Vagina (tissue), 2 donors: Measurements from ENCODE around the gene MED6. TPM values are rescaled to one million over a fixed set of nuclear protein-coding genes. Genes with fewer than 3 reads are reported as not detected.
A peak's percentile ranks its signal among the peaks of the same experiment; 100 is the strongest.

Source experiments
- DNase-seq, 2 donors: peaks; one replicate each; pipeline ENCODE4 v3.0.0-alpha.2; 2017; ENCODE audit errors: extremely low spot score in 2 of 2
- H3K27ac ChIP-seq: fragments of 200-600 bp; sonication (generic); one replicate; pipeline ENCODE4 v1.5.1; 2019
- H3K27me3 ChIP-seq: fragments of 200-600 bp; sonication (generic); one replicate; pipeline ENCODE4 v1.5.1; 2019
- H3K36me3 ChIP-seq, 2 donors: fragments of 200-600 bp; sonication (generic); one replicate each; pipeline ENCODE4 v1.5.1; 2017 to 2019
- H3K4me1 ChIP-seq: fragments of 200-600 bp; sonication (generic); one replicate; pipeline ENCODE4 v1.5.1; 2019
- H3K4me3 ChIP-seq, 2 donors: fragments of 200-600 bp; sonication (generic); 1 replicate in 1 of 2; 2 replicates in 1 of 2; pipeline ENCODE4 v1.5.1; 2016 to 2019
- H3K9me3 ChIP-seq: fragments of 200-600 bp; sonication (generic); one replicate; pipeline ENCODE4 v1.5.1; 2019
- POLR2A ChIP-seq, 2 donors: fragments of 450-650 bp; IDR thresholded peaks; one replicate each; pipeline ENCODE4 v1.6.1; 2017; ENCODE audit warnings: antibody characterized with exemption in 2 of 2, mild to moderate bottlenecking in 2 of 2, moderate library complexity in 2 of 2
- POLR2AphosphoS5 ChIP-seq, 2 donors: sonication (generic); formaldehyde crosslinking; IDR thresholded peaks; one replicate each; pipeline ENCODE4 v1.9.0; 2017; ENCODE audit warnings: antibody characterized with exemption in 2 of 2, mild to moderate bottlenecking in 2 of 2, low read depth in 1 of 2; ENCODE audit not compliant: insufficient read depth in 1 of 2
- intact Hi-C: fragments of 100-400 bp; cut with DNase I; formaldehyde crosslinking; loops from one replicate; pipeline ENCODE4 v1.15.1; 2023
- total RNA-seq: library from RNA; depleted of rRNA; stranded (reverse); fragments of >200 nt; gene quantifications from one replicate; pipeline ENCODE4 v1.2.3, GENCODE V29; 2016
- TF ChIP-seq, protein P1 (sequence below), 3 experiments: fragments of 450-650 bp in 2 of 3; fragments of 200-600 bp in 1 of 3; sonication (generic) in 1 of 3; IDR thresholded peaks; one replicate each; pipeline ENCODE4 v1.5.1; 2017 to 2019; ENCODE audit warnings: antibody characterized with exemption in 3 of 3, mild to moderate bottlenecking in 2 of 3, moderate library complexity in 2 of 3

The MED6 gene
- total RNA-seq, 1 donor from 2014 or later = 37.6 TPM

GRCh38 chr14:70638416-70638815 is 38.0 kb upstream of the MED6 start:
- H3K4me3 ChIP-seq = no peak overlapping the region
- no peaks in the 10 kb centered on the region for H3K27me3 ChIP-seq
- intact Hi-C loops = no loop called here
- H3K4me1 ChIP-seq = peaks cover 15% of the 10 kb centered on the region
- no peak overlapping the region for H3K27ac ChIP-seq
- TF ChIP-seq, protein P1, sequence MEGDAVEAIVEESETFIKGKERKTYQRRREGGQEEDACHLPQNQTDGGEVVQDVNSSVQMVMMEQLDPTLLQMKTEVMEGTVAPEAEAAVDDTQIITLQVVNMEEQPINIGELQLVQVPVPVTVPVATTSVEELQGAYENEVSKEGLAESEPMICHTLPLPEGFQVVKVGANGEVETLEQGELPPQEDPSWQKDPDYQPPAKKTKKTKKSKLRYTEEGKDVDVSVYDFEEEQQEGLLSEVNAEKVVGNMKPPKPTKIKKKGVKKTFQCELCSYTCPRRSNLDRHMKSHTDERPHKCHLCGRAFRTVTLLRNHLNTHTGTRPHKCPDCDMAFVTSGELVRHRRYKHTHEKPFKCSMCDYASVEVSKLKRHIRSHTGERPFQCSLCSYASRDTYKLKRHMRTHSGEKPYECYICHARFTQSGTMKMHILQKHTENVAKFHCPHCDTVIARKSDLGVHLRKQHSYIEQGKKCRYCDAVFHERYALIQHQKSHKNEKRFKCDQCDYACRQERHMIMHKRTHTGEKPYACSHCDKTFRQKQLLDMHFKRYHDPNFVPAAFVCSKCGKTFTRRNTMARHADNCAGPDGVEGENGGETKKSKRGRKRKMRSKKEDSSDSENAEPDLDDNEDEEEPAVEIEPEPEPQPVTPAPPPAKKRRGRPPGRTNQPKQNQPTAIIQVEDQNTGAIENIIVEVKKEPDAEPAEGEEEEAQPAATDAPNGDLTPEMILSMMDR (IDR thresholded peaks at IDR 0.05) = no peak
- TF ChIP-seq POLR2A (IDR thresholded peaks at IDR 0.05) = no peak
- TF ChIP-seq POLR2AphosphoS5 (IDR thresholded peaks at IDR 0.05; ENCODE audit: insufficient read depth in 1 of 2, low read depth in 1 of 2) = no peak
- no peaks in the 10 kb centered on the region for H3K36me3 ChIP-seq
- H3K9me3 ChIP-seq = no peaks in the 10 kb centered on the region
- DNase-seq = no peak

- TF ChIP-seq, protein P1 (IDR thresholded peaks at IDR 0.05) = no peak
- peak in 1 of 2 donors; percentile 25 for TF ChIP-seq POLR2AphosphoS5 (IDR thresholded peaks at IDR 0.05; ENCODE audit: insufficient read depth in 1 of 2, low read depth in 1 of 2)
- intact Hi-C loops = no loop called here
- Histone ChIP-seq H3K4me1 (peaks cover 4% of the 10 kb centered on the region), H3K9me3 (no peaks in the 10 kb centered on the region), H3K27ac (no peak overlapping the region), H3K27me3 (no peaks in the 10 kb centered on the region), H3K4me3 (no peak overlapping the region), H3K36me3 (no peaks in the 10 kb centered on the region)
- no peak for DNase-seq
Observed at GRCh38 chr14:70635971-70636595, 35.6 kb upstream of the MED6 start.

DNA sequence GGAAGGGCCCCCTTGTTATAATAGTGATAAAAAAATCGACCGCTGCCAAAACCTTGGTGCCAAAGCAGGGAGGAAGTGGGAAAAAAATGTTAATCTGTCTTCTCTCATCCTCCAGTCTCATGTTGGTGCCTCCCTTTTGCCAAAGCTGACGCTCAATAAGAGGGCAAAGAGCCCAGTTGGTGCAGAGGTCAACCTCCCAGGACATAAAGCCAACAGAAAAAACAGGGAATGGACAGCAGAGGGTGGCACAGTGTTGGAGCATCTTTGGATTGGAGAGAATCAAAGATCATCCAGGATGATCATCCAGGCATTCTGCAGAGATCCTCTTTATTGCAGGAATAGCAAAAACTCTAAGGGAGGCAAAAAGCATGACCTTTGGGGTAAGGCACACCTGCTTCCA is 31.5 kb upstream of the MED6 start:
- H3K27me3 ChIP-seq = no peaks in the 10 kb centered on the region
- intact Hi-C loops = no loop called here
- no peaks in the 10 kb centered on the region for H3K36me3 ChIP-seq
- no peaks in the 10 kb centered on the region for H3K9me3 ChIP-seq
- no peak overlapping the region for H3K4me3 ChIP-seq
- no peak overlapping the region for H3K27ac ChIP-seq
- no peak for TF ChIP-seq POLR2AphosphoS5 (IDR thresholded peaks at IDR 0.05; ENCODE audit: insufficient read depth in 1 of 2, low read depth in 1 of 2)
- TF ChIP-seq, protein P1 (IDR thresholded peaks at IDR 0.05) = no peak
- TF ChIP-seq POLR2A (IDR thresholded peaks at IDR 0.05) = no peak
- DNase-seq = no peak
- H3K4me1 ChIP-seq = no peaks in the 10 kb centered on the region

DNA sequence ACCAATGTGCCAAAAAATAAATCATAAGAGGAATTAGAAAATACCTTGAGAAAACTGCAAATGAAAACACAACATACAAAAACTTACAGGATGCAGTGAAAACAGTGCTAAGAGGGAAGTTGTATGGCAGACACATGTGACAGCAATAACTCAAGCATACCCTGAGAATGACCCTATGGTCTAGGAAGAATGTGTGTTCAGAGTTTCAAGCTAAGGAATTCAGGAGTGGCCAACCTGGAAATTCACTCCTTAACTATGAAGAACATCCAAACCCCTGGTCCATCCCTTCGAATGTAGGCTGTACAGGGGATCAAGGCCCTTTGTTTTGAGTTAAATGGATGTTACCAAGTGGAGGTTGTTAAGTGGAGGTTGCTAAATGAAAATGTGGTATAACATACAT is 24.5 kb upstream of the MED6 start:
- no peak overlapping the region for H3K4me3 ChIP-seq
- H3K36me3 ChIP-seq = no peaks in the 10 kb centered on the region
- no peaks in the 10 kb centered on the region for H3K4me1 ChIP-seq
- intact Hi-C loops = no loop called here
- TF ChIP-seq, protein P1 (IDR thresholded peaks at IDR 0.05) = no peak
- TF ChIP-seq POLR2AphosphoS5 (IDR thresholded peaks at IDR 0.05; ENCODE audit: insufficient read depth in 1 of 2, low read depth in 1 of 2) = no peak
- TF ChIP-seq POLR2A (IDR thresholded peaks at IDR 0.05) = no peak
- H3K9me3 ChIP-seq = no peaks in the 10 kb centered on the region
- no peaks in the 10 kb centered on the region for H3K27me3 ChIP-seq
- no peak overlapping the region for H3K27ac ChIP-seq
- DNase-seq = no peak

DNA sequence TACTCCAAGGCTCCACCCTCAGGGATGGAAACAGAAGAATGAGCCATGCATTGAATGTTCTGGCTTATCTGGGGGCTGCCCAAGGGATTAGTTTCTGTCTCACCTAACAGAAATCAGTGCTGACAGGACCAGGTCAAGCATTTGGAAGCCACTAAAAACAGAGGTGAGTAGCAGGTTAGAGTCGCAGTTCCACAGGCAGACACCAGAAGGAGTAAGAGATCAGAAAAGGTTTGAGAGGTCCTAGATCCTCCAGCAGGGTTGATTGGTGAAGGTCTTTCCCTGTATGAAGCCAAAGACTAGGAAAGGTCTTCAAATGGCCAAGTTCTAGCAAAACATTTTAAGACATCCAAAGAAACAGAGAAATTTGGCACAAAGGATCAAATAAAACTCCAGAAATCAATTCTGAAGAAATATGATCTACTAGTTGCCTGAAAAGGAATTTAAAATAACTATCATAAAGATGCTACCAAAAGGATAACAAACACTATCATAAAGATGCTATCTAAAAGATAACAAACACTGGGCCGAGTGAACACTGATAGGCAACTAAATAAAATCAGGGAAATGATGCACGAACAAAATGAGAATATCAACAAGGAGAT is 21.8 kb upstream of the MED6 start:
- no peak for DNase-seq

More for the DNA sequence above, 21.8 kb upstream of the MED6 start:
- TF ChIP-seq, protein P1 (IDR thresholded peaks at IDR 0.05) = peak in 1 of 3 experiments; percentile 43
- TF ChIP-seq POLR2AphosphoS5 (IDR thresholded peaks at IDR 0.05; ENCODE audit: insufficient read depth in 1 of 2, low read depth in 1 of 2) = no peak
- H3K36me3 ChIP-seq = no peaks in the 10 kb centered on the region
- H3K9me3 ChIP-seq = no peaks in the 10 kb centered on the region
- H3K27me3 ChIP-seq = no peaks in the 10 kb centered on the region
- no peak overlapping the region for H3K4me3 ChIP-seq
- H3K4me1 ChIP-seq = no peaks in the 10 kb centered on the region
- H3K27ac ChIP-seq = no peak overlapping the region
- intact Hi-C loops = loop anchor here (2.0 kb wide), 1 partner anchor 39 kb away; no protein-coding TSS in a partner anchor
